Measurements from ENCODE around the gene HDLBP. TPM values are rescaled to one million over a fixed set of nuclear protein-coding genes. Genes with fewer than 3 reads are reported as not detected.

Gene HDLBP
- total RNA-seq, 1 experiment from 2014 or later: 267 TPM

DNA sequence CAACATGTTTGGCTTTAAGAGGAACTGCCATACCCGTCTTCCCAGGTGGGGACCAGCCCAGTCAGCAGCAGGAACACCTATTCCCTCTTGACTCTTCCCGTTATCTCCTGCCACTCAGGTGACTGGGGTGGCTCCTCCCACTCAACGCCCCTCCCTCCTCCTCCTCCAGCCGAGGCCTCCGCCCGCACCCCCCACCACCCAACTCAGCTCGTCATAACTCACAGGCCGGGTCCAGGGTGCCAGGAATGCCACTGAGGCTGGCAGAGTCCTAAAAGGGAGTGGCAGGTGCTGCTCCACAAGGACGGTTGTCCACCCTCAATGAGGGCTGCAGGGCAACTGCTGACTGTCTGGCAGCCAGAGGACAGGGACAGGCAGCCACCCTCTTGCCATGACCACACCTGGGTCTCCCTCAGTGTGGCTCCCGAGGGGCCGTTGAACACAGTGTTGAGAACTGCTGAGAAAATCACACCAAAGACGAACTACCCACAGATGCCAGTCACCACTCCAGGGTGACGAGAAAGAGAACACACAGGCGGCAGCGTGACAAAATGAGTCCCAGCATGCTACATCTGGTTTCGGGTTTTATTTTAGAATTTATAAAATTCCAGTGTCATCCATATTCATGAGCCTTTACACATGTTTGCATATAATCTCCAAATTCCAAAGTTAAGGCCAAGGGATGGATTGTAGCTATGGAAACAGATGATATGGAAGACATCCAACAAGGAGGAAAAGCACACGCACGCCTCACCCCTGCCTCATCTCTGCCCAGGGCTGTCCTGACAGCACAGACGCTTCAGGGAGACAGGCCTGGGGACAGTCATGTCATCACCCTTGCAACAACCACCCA lies 88.5 kb downstream of the HDLBP start:
- in situ Hi-C loops (cut with HindIII; ENCODE audit: low pct_unique_long_range_greater_than_20kb, low sequenced_read_pairs): no loop called here

DNA sequence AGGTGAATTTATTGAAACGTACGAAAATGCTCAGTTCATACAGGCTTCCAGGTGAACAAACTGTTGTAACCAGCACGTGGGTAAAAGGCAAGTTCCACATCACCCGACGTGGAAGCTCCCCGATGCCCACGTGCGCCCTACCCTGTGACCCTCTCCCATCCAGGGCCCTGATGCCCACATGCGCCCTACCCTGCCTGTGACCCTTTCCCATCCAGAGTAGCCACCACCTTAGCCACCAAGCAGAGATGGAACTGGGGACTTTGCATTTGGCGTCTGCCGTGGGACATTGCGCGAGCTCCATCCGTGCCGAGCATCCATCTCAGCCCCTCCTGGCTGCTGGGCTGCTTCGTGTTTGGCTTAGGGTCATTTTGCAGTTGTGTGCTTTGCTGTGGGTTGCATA lies 89.5 kb downstream of the HDLBP start:
- DNase-seq (ENCODE audit: low read depth): no peak
- in situ Hi-C loops (cut with HindIII; ENCODE audit: low pct_unique_long_range_greater_than_20kb, low sequenced_read_pairs): no loop called here

More for the DNA sequence above, 88.5 kb downstream of the HDLBP start:
- DNase-seq (ENCODE audit: low read depth): no peak

- no peak for DNase-seq (ENCODE audit: low read depth)
- in situ Hi-C loops (cut with HindIII; ENCODE audit: low pct_unique_long_range_greater_than_20kb, low sequenced_read_pairs): no loop called here
These were observed 89.9 kb downstream of the HDLBP start for GRCh38 chr2:241225545-241225944.

DNA sequence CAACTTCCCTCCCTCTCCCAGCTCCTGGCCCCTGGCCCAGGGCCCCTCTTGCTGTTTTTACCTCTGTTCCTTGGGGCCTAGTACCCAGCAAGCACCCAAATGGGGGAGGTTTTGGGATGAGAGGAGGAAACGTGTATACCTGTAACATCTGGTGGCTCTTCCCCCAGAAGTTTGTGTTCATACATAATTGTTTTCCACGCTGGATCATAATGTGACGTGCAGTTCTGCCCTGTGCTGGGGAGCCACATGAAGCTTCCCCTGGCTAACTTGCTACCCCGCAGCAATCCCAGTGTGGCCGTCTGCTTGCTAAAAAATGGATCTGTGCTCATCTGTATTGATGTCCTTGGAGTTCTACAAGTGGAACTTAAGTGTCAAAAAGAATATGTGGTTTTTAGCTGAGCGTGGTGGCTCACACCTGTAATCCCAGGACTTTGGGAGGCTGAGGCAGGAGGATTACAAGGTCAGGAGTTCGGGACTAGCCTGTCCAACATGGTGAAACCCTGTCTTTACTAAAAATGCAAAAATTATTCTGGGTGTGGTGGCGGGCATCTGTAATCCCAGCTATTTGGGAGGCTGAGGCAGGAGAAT lies 90.5 kb downstream of the HDLBP start:
- in situ Hi-C loops (cut with HindIII; ENCODE audit: low pct_unique_long_range_greater_than_20kb, low sequenced_read_pairs): no loop called here
- no peak for DNase-seq (ENCODE audit: low read depth)

DNA sequence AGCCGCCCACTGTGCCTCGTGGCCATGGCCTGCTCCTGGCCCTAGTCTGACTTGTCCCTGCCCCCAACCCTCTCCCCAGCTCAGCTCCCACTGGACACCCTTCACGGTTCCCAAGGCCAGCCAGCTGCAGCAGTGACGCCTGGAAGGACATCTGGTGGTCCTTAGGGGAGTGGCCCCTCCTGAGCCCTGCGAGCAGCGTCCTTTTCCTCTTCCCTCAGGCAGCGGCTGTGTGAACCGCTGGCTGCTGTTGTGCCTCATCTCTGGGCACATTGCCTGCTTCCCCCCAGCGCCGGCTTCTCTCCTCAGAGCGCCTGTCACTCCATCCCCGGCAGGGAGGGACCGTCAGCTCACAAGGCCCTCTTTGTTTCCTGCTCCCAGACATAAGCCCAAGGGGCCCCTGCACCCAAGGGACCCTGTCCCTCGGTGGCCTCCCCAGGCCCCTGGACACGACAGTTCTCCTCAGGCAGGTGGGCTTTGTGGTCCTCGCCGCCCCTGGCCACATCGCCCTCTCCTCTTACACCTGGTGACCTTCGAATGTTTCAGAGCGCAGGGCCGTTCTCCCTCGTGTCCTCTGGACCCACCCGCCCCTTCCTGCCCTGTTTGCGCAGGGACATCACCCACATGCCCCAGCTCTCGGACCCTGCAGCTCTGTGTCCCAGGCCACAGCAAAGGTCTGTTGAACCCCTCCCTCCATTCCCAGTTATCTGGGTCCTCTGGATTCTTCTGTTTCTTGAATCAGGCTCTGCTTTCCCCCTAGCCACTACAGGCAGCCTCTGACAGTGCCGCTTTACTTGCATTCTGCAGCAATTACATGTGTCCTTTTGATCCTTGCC lies 91.2 kb downstream of the HDLBP start:
- in situ Hi-C loops (cut with HindIII; ENCODE audit: low pct_unique_long_range_greater_than_20kb, low sequenced_read_pairs): no loop called here
- no peak for DNase-seq (ENCODE audit: low read depth)

GRCh38 chr2:241223211-241224017 lies 92.1 kb downstream of the HDLBP start:
- in situ Hi-C loops (cut with HindIII; ENCODE audit: low pct_unique_long_range_greater_than_20kb, low sequenced_read_pairs): no loop called here

DNA sequence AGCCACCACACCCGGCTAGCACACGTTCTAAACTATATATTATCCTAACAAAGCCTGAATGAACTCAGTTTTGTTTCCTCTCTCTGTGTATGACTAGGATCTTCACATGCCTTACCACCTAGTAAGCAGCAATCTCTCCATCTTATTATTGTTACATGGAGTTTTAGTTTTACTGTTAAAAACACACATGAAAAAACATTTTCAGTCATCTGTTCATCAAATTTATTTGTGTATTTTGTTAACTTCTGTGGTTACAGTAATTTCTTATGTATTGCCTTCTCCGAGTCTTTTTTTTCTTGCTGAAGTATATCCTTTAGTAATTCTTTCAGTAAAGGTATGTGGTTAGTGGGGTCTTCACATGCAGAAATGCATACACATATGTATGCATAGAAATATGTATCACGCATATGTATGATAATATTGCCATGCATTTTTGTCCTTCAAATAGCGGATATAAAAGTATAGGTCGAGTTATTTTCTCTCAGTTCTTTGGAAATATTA lies 95.6 kb downstream of the HDLBP start:
- in situ Hi-C loops (cut with HindIII; ENCODE audit: low pct_unique_long_range_greater_than_20kb, low sequenced_read_pairs): no loop called here

More at GRCh38 chr2:241223211-241224017, 92.1 kb downstream of the HDLBP start:
- no peak for DNase-seq (ENCODE audit: low read depth)

DNA sequence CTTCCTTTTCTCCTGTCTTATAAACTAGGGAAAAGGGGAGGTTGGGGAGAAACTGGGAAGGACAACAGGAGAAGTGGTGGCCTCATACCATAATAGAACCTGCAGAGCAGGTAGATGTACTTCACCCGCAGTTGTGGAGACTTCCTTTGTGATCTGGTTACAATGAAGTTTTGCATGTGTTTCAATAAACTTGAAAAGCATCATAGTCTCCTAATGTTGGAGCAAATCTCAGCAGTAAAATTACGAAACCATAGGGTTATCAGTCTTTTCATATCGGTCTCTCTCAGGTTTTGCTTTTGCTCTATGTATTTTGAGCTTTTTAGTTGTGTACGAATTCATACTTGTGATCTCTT lies 96.5 kb downstream of the HDLBP start:
- DNase-seq (ENCODE audit: low read depth): no peak
- in situ Hi-C loops (cut with HindIII; ENCODE audit: low pct_unique_long_range_greater_than_20kb, low sequenced_read_pairs): no loop called here

More for the DNA sequence above, 95.6 kb downstream of the HDLBP start:
- DNase-seq (ENCODE audit: low read depth): no peak

DNA sequence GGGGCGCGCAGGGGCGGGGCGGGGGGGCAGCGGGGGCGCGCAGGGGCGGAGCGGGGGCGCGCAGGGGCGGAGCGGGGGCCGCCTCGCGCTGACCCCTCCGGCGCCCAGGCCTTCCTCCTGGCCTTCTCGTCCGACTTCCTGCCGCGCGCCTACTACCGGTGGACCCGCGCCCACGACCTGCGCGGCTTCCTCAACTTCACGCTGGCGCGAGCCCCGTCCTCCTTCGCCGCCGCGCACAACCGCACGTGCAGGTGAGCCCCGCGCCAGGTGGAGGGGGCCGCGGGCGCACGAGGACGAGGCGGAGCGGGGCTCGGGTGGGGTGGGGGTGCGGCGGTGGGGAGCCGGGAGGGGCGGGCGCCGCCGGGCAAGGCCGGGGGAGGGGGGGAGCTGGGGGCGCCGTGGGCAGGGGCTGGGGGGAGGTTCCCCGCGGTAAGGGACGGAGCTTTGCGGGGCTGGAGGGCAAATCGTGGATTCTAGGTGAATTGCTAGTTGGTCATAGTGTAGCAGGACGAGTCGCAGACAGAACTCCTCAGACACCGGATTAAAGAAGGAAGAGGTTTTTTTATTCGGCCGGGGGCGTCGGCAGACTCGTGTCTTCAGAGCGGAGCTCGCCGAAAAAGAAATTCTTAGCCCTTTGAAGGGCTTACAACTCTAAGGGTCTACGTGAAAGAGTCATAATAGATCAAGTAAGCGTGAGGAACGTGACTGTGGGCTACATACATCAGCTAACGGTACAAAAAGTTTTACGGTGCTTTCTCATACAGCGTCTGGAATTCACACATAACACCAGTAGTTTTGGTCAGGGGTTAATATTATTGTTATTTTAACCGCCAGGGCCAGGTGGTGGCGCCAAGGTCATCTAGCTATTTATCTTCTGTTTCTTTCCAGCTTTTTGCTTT lies 97.1 kb downstream of the HDLBP start:
- DNase-seq (ENCODE audit: low read depth): peak; percentile 19
- in situ Hi-C loops (cut with HindIII; ENCODE audit: low pct_unique_long_range_greater_than_20kb, low sequenced_read_pairs): no loop called here

DNA sequence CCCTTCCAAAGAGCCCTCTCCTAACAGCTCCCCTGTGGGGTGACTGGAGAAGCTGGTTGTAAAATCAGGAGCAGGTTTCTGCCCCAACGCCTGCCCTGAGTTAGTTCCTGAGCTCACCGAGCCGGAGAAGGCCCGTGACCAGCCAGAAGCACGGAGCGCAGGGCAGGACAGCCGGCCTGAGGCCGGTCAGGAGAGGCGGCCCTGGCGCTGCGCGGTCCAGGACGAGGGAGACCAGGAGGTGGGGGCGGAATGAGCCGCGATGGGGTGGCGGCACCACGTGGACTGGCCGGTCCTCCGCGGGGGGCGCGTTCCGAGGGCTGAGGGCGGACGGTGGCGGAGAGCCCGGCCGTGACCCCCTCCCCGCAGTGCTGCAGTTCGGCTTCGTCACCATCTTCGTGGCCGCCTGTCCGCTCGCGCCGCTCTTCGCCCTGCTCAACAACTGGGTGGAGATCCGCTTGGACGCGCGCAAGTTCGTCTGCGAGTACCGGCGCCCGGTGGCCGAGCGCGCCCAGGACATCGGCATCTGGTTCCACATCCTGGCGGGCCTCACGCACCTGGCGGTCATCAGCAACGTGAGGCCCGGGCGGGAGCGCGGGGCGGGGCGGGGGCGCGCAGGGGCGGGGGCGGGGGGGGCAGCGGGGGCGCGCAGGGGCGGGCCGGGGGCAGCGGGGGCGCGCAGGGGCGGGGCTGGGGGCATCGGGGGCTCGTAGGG lies 98.0 kb downstream of the HDLBP start:
- in situ Hi-C loops (cut with HindIII; ENCODE audit: low pct_unique_long_range_greater_than_20kb, low sequenced_read_pairs): no loop called here
- peak; percentile 57 for DNase-seq (ENCODE audit: low read depth)

GRCh38 chr2:241216211-241216761 lies 99.2 kb downstream of the HDLBP start:
- in situ Hi-C loops (cut with HindIII; ENCODE audit: low pct_unique_long_range_greater_than_20kb, low sequenced_read_pairs): no loop called here
- DNase-seq (ENCODE audit: low read depth): no peak

GRCh38 chr2:241215421-241215820 lies 100.1 kb downstream of the HDLBP start:
- in situ Hi-C loops (cut with HindIII; ENCODE audit: low pct_unique_long_range_greater_than_20kb, low sequenced_read_pairs): no loop called here
- no peak for DNase-seq (ENCODE audit: low read depth)

DNA sequence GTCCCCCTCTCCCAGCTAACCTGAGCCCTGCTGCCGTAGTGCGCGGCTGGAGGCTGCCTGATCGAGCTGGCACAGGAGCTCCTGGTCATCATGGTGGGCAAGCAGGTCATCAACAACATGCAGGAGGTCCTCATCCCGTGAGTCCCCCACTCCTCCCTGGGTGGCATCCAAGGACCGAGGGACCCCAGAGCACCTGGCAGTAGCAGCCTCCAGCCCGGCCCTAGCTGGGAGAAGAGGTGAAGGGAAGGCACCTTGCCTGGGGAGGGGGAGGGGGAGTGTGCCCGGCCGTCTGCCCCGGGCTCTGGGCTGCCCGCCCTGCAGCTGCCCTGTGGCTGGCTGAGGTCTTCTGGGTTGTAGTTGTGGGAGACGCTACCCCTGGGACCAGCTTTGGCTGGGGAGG lies 100.7 kb downstream of the HDLBP start:
- no peak for DNase-seq (ENCODE audit: low read depth)
- in situ Hi-C loops (cut with HindIII; ENCODE audit: low pct_unique_long_range_greater_than_20kb, low sequenced_read_pairs): no loop called here

DNA sequence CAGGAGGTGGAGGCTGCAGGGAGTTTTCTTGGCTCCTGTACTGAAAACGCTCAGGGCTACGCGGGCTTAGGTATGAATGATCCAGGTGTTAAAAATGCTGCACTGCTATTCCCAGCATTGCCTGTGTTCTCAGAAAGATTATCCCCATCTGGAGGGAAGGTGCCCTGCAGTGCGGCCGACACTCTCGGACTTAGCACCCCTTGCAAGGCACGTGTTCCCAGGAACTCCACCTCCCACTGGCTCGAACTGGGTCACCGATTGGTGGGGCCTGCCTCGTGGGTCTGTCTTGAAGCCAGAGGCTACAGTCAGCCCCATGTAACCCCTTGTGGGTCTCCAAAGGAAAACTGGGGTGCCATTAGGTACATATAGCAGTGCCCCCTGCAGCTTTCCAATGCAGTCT lies 101.3 kb downstream of the HDLBP start:
- DNase-seq (ENCODE audit: low read depth): no peak
- in situ Hi-C loops (cut with HindIII; ENCODE audit: low pct_unique_long_range_greater_than_20kb, low sequenced_read_pairs): no loop called here

- in situ Hi-C loops (cut with HindIII; ENCODE audit: low pct_unique_long_range_greater_than_20kb, low sequenced_read_pairs): no loop called here
- DNase-seq (ENCODE audit: low read depth): no peak
These were observed 101.9 kb downstream of the HDLBP start for GRCh38 chr2:241213567-241213966.

DNA sequence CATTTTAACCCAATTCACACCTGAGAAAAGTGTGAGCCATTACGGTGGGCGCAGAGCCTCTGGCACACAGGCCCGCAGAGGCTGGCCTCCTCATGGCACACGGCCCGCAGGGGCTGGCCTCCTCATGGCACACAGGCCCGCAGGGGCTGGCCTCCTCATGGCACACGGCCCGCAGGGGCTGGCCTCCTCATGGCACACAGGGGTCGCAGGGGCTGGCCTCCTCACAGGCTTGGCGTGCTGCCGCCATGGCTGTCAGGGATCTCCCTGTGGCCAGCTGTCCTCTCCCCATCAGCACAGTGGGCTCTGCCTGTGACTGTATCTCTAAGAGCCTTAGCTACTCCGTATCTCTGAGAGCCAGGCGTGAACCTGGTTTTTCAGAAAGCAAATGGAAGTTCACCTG lies 102.4 kb downstream of the HDLBP start:
- in situ Hi-C loops (cut with HindIII; ENCODE audit: low pct_unique_long_range_greater_than_20kb, low sequenced_read_pairs): no loop called here
- no peak for DNase-seq (ENCODE audit: low read depth)
